SJSA1 (cell line): ENCODE data around the gene CAVIN2. TPM values are rescaled to one million over a fixed set of nuclear protein-coding genes. Genes with fewer than 3 reads are reported as not detected.
"Not testable (repeated sequence)": the region's sequence is repeated elsewhere in the genome, so short reads cannot be mapped to it uniquely, and the experiment has no call there.

ENCODE experiments used
- DNase-seq, 2 experiments: peaks; one replicate each; pipeline ENCODE4 v3.0.0-alpha.2; 2015 to 2020; ENCODE audit warnings: low spot score in 2 of 2, low read depth in 1 of 2
- H3K27ac ChIP-seq: fragments of 250-450 bp; sonication (Bioruptor Pico); 2 replicates; pipeline ENCODE4 v1.5.1; 2020; ENCODE audit warnings: mild to moderate bottlenecking, moderate library complexity
- H3K27me3 ChIP-seq: fragments of 250-450 bp; sonication (Bioruptor Pico); replicated peaks from 2 replicates; pipeline ENCODE4 v1.5.1; 2020; ENCODE audit warnings: mild to moderate bottlenecking, moderate library complexity
- H3K36me3 ChIP-seq: fragments of 250-450 bp; sonication (Bioruptor Pico); 2 replicates; pipeline ENCODE4 v1.5.1; 2020; ENCODE audit warnings: mild to moderate bottlenecking
- H3K4me1 ChIP-seq: fragments of 250-450 bp; sonication (Bioruptor Pico); replicated peaks from 2 replicates; pipeline ENCODE4 v1.6.1; 2021; ENCODE audit warnings: mild to moderate bottlenecking
- H3K4me3 ChIP-seq: fragments of 250-450 bp; sonication (Bioruptor Pico); 2 replicates; pipeline ENCODE4 v1.5.1; 2020; ENCODE audit warnings: mild to moderate bottlenecking
- H3K9me3 ChIP-seq: fragments of 250-450 bp; sonication (Bioruptor Pico); replicated peaks from 2 replicates; pipeline ENCODE4 v1.5.1; 2020; ENCODE audit warnings: mild to moderate bottlenecking
- total RNA-seq: library from RNA; depleted of rRNA; stranded (reverse); fragments of >200 nt; shearing (Covaris generic); gene quantifications from 2 replicates; pipeline ENCODE4 v1.2.3, GENCODE V29; 2014; rRNA removed

Gene CAVIN2
- total RNA-seq, 1 experiment from 2014 or later: 28.1 TPM

GRCh38 chr2:191791953-191792560 lies 54.8 kb downstream of the CAVIN2 start:
- Histone ChIP-seq H3K4me1 (peaks cover 27% of the 10 kb centered on the region), H3K4me3 (no peak overlapping the region), H3K36me3 (no peaks in the 10 kb centered on the region), H3K9me3 (no peaks in the 10 kb centered on the region), H3K27ac (no peak overlapping the region), H3K27me3 (no peaks in the 10 kb centered on the region)
- no peak for DNase-seq

DNA sequence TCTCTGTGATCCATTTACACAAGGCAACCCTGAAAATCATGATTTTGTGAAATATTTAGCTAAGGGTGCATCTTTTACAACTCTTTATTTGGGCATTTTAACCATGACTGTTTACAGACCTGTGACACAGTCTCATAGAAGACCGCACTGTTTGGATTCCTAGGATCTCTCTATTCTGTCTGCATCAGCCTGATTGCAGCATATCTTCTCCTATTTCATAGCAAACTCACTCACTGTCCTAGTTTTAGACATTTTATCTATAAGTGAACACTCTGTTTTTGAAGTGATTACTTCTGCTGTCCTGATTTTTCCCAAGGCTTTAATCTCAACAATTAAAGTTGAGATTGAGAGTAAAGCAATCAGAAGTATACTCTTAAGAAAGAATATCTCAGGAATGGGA lies 56.2 kb downstream of the CAVIN2 start:
- H3K9me3 ChIP-seq: no peaks in the 10 kb centered on the region
- H3K4me1 ChIP-seq: peaks cover 34% of the 10 kb centered on the region
- H3K27ac ChIP-seq: peak overlapping the region; percentile 14; the same call in 1 of the 2 replicates
- H3K4me3 ChIP-seq: no peak overlapping the region
- H3K27me3 ChIP-seq: no peaks in the 10 kb centered on the region
- peak in 1 of 2 experiments; percentile 41 for DNase-seq
- no peaks in the 10 kb centered on the region for H3K36me3 ChIP-seq

- no peaks in the 10 kb centered on the region for H3K27me3 ChIP-seq
- DNase-seq: peak in 1 of 2 experiments; percentile 71
- H3K4me3 ChIP-seq: no peak overlapping the region
- H3K36me3 ChIP-seq: no peaks in the 10 kb centered on the region
- H3K9me3 ChIP-seq: no peaks in the 10 kb centered on the region
- peak overlapping the region; percentile 28 for H3K27ac ChIP-seq
- H3K4me1 ChIP-seq: peaks cover 34% of the 10 kb centered on the region
Measured at GRCh38 chr2:191789796-191790195, 57.1 kb downstream of the CAVIN2 start.

GRCh38 chr2:191786694-191787093 lies 60.2 kb downstream of the CAVIN2 start:
- no peak overlapping the region for H3K27ac ChIP-seq
- no peaks in the 10 kb centered on the region for H3K9me3 ChIP-seq
- H3K4me3 ChIP-seq: no peak overlapping the region
- no peaks in the 10 kb centered on the region for H3K27me3 ChIP-seq
- peaks cover 34% of the 10 kb centered on the region for H3K4me1 ChIP-seq
- no peaks in the 10 kb centered on the region for H3K36me3 ChIP-seq
- DNase-seq: peak in 1 of 2 experiments; percentile 60

GRCh38 chr2:191785651-191786050 lies 61.2 kb downstream of the CAVIN2 start:
- not testable (repeated sequence) for DNase-seq, H3K9me3 ChIP-seq, H3K27me3 ChIP-seq, H3K36me3 ChIP-seq, H3K4me3 ChIP-seq, H3K27ac ChIP-seq
- peaks cover 26% of the 10 kb centered on the region for H3K4me1 ChIP-seq

Other genes starting within 250 kb of the CAVIN2 start
- 43.9 and 73.8 TPM in 2 replicates for gene NABP1, start 169.0 kb downstream of the CAVIN2 start, total RNA-seq